Stimulated activated CD8-positive, alpha-beta memory T cell treated with anti-CD3 and anti-CD28 coated beads, Interleukin-12 subunit alpha, Interleukin-12 subunit beta, amount 100 ng/mL, for 24 hours (primary cell): Measurements from ENCODE around the gene MAX.

ENCODE experiments used
- DNase-seq: peaks from one replicate; pipeline ENCODE4 v3.0.0-alpha.2; 2020; ENCODE audit errors: extremely low read depth

MAX gene, protein sequence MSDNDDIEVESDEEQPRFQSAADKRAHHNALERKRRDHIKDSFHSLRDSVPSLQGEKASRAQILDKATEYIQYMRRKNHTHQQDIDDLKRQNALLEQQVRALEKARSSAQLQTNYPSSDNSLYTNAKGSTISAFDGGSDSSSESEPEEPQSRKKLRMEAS

DNA sequence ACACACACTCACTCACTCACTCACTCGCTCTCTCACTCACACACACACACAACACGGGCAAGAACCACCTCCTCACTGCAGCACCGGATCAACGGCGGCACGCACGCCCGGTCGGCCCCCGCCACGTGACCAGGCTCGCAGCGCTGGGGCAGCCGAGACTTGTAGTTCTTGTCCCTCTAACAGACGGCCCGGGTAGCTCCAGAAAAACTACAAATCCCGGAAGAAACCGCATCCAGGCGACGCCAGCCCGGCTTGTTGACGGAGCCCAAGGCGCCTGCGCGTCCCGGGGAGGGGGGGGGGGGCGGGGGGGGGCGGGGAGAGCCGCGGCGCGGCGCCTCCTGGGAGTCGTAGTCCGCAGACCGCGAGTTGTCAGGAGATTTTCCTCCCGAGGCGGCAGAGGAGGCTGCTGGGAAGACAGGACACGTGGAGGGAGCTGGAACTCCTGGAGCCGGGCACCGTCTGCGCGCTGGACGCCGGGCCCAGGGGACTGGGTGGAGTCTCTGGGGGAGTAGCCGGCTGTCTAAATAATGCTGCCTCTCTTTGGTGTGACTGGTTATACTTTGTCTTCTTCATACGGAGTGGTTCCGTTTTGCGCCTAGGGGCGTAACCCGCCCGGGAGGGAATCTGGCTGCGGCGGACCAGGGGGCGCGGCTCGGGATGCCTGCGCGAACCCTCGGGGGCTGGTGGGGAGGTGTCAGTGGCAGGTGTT, at the start of gene MAX:
Gene MAX (minus strand): TSS at position 77 of the 709 bp plus-strand sequence. CDS start 178 bp downstream, outside the sequence.
- DNase-seq, result peak; percentile 97

DNA sequence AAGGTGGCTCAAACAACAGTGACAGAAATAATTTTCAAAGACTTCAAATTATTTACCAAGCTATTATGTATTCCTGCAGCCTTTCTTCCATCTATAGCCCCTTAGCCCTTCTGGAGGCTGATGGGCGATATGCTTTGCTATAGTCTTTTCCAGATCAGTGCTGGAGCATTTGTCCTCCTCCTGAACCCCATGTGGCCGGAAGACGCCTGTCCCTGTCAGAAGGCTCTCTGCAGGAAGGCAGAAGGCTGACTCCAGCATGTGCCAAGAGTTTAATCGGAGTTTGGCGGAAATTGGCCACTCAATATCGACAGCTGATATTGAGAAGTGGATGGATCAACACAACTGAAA, 49.3 kb upstream of the MAX start:
- no peak for DNase-seq

DNA sequence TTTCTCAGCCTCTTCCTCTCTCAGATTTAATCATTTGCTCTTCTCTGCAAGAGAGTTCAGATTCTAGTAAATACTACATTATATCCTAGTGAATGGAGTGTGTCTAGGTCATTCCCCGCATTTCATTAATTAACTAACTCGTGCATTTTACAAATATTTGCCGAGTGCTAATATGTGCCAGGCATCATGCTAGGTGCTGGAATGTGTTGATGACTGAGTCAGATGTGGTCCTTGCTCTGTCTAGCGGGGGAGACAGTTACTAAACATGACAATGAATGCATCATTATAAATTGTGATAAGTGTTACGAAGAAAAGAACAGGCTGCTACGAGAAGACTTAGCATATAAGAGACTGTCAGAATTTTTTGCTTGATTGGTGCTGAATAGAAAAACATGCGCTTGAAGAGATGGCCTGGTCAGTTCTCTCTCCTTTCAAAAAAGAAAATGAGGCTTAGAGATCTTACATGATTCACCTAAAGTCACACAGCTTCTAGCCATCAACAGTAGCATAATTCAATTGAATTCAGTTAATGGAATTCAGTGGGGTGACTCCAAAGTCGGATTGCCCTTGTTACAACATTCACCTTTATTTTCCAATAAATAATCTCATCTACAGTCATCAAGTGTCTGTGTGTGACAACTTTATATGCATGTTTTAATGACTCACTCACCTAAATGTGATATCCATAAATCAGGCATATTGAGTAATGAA, 48.7 kb upstream of the MAX start:
- DNase-seq, result no peak

DNA sequence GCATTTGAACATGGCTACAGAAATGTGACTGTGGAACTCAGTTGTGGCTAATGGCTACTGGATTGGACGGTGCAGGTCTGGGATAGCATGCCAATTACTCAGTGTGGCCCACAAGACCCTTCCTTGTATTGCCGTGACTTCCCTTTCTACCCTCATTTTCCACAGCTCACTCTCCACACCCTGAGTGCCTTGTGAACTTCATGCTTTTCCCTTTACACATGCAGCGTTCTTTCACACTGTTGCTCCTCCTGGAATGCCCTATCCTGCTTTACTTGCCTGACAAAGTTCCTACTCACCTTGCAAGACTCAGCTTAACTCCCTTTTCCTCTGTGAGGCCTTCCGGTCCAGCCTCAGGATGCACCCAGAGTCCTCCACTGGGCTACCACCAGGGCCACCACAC, 46.8 kb upstream of the MAX start:
- no peak for DNase-seq

DNA sequence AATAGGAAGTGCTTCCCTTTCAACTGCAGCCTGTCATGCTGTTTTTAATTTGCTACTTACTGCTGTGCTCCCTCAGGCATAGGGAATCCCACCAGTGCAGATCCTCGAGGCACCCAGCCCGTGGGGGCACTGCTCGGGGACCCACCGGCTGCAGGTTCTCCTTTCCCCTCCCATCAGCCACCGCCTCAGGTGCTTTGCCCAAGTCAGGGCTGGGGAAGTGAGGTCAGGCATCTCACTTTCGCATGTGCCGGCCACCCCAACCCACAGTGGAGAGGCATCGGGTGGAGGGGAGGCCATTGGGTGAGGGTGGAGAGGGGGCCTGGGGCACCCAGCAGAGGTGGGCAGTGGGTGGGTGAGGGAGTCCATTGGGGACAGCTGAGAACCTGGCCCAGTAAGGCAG, 41.9 kb upstream of the MAX start:
- DNase-seq, result no peak

DNA sequence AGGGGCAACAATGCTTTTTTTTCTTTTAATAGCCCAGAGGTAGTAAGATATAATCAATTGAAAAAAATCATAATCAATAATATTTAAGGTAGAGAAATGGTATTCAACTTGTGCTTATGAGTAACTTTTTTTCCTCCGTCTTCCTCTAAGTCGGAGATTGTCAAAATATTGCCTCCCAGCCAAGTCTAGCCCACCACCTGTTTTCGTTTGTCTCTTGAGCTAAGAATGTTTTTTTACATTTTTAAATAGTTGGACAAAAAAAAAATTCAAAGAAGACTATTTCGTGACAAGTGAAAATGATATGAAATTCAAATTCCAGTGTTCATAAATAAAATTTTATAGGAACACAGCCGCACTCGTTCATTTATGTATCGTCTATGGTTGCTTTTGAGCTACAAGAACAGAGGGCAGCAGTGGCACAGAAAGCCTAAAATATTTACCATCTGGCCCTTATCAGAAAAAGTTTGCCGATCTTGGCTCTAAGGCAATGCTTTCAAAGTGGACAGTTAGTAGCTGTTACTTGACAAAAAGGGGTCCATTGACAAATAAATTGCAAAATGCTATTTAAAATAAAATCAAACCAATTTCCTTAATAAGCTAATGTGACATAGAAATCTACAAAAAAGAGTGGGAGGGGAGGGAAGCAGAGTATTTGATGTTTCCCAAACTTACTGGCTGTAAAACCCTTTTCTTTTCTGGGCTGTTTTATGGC, 40.8 kb upstream of the MAX start:
- DNase-seq, result no peak

DNA sequence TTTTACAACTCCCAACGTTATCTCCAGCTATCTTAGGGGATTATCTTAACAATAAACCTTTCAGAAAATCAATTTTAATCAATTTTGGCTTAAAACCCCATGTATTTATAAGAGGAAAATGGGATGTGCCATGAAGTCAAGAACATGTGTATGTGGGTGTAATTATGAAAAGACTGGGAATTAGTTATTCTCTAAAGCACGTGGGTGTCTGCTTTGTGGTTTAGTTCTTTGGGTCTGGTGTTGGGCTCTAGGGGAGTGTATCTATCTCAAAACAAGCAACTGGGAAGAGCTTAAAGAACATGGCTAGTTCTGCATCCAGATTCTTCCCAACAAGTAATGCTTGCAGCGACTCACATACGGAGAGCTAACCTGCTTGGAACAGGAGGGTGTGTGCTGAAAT, 40.1 kb upstream of the MAX start:
- DNase-seq, result no peak

DNA sequence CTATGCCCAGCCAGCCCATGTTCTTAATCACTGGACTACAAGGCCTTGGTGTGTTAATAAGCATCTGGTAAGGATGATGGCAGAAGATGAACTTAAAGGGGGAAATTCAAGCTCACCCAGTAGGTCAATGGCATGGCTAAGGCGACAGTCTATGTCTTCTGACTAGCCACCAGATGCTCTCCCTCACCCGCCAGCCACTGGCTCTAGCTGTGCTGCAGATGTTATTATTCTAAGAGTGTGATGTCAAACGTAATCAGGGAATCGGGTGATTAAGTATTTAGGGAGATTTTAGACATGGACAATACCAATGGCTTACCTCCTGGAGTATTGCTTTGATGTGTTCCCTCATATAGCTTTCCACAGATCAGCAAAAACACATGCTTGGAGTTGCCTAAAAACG, 39.2 kb upstream of the MAX start:
- DNase-seq, result no peak

DNA sequence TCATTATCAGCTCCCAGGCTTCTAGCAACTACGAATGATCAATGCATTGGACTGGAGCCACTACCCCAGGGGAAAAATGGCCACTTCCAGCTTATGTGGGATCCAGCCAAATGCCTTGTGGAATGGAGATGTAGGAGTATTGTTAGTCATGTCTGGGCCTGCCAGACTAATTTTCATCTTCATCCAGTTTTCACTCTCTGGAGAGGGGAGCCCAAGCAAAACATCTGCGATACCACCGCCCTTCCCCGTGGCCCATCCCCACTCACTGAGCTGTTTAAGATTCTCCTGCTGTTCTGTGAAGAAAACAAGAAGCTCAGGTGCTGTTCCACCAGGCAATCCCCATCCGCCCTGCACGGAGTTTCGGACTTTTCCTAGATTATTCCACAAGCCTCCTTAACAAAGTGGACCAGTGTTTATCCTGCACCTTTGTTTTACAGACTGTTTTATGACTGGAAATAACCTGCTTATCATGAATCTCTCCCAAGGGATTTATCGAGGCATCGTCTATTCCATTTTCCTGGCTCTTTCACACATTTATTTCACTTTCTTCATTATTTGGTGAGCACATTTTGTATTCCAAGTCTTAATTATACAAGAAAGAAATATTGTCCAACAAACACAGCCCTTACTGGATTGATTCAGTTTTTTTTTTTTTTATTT, 35.5 kb upstream of the MAX start:
- no peak for DNase-seq

DNA sequence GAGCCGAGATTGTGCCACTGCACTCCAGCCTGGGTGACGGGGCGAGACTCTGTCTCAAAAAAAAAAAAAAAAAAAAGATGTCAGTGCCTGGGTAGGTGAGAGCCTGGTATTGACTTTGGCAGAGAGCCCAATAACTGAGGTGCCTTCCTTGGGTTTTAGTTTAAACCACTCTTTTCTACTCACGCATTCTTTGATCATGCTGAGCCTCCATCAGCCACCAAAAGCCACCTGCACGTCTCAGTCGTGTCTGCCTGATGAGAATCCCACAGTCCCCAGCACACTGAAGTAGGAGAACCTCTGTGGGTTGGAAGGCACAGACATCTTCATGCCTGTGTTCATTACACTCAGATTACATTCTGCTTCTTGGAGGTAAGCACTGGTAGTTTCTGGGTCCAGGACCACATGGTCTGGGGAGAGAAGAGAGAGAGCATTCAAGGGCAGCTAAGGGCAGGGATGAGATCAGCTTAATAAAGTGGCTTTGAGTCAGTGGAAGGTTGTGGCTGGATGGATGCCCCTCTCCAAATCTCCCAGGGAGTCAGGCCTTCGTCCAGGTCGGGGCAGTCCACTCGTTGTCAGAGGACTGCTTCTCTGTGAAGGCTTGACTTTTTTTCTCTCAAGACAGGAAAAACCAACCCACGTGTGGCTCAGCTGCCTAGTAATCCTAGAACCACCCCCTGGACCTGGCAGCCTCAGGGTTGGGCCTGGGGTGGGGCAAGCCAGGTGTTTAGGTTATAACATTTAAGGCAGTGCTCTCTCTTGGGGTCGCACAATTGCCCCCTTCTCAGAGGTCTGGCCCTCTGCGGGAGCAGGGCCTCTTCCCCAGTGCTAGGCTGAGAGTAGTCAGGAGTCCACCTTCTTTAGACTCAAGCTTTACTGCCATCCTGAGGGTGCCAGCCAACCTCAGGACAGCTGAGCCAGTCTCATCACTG, 32.6 kb upstream of the MAX start:
- DNase-seq, result no peak

DNA sequence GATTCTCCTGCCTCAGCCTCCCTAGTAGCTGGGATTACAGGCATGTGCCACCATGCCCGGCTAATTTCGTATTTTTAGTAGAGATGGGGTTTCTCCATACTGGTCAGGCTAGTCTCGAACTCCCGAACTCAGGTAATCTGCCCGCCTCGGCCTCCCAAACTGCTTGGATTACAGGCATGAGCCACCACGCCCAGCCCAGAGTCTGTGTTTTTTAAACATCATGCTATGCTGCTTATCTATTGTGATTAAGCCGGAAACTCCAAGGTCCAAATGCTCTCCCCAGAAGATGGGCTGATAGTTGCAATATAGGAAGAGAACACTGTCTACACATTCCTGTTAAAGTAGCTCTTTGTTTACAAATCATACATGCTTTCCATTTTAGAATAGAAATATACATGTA, 30.5 kb upstream of the MAX start:
- no peak for DNase-seq

DNA sequence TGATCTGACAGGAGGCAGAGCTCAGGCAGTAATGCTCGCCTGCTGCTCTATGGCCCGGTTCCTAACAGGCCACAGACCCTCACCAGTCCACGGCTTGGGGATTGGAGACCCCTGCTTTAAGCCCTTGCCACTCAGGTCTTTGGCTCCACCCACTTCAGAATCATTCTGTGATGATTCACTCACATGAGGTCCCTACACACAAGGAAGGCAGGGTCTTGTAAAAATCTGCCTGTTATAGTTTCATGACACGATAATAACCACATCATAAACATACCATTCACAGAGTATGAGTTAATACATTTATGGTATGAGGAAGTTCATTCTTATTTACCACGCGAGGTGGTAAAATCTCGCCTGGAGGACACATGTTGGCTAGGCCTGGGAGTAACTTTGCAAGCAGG, 29.0 kb upstream of the MAX start:
- DNase-seq, result no peak

DNA sequence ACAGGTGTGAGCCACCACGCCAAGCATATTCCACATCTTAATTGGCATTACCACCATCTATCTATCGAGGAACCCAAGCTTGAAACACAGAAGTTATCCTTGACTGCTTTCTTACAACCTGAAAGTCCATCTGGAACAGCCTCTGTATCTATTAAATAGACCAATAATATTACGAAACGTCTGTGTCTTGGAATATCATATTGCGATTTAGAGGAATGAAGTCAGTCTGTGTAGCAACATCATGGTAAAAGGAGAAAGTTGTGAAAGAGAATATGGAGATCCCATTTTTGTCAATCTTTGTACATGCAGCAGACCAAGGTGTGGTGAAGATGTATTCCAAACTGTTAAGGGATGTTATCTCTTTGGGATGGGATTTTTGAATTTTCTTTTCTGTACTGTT, 25.8 kb upstream of the MAX start:
- no peak for DNase-seq

DNA sequence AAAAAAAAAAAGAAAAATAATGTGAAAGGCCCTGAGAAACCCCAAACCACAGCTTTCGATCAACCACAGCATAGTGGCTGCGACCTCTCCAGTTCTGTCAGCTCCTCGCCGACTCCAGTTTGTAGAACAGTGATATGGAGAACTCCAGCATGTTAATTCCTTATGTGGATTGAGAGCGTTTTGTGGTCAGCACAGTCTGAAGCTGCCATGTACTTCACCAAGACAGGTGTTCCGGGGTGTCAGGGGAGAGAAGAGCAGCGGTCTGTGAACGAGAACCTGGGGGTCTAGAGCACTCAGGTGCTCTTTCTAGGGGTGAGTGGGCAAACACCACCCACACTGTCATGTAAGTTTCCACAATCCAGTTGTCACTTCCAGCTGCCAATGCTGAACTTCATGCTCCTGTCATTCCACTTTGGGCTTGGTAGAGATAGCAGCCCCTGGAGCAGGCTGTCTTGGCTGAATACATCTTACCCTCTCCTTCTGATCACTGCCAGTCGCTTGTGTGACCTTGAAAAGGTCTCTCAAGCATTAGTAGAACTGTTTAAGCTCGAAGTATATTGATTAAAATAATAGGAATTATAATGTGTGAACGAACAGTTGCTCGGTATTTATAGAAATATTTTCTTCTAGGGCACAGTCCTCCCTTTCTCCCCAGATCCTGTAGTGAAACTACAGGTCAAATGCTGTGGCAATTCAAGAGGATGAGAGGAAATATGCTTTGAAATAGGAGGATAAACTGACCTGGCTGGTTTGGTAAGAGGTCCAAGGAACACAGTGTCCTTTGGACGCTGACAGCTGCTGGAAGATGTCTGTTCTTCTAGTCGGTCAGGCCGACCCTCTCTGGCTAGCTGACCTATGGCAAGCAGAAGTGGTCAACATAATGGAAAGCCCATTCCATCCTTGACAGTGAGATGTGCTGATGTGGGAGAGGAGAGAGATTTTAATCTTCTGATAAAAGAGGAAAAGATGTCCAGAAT, 15.7 kb upstream of the MAX start:
- DNase-seq, result no peak

DNA sequence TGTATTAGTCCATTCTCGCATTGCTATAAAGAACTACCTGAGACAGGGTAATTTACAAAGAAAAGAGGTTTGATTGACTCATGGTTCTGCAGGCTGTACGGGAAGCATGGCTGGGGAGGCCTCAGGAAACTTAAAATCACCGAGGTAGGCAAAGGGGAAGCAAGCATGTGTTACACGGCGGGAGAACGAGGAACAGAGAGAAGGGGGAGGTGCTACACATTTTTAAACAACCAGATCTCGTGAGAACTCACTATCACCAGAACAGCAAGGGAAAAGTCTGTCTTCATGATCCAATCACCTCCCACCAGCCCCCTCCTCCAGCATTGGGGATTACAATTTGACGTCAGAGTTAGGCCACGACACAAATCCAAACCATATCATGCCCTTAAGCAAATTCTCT, 13.3 kb upstream of the MAX start:
- no peak for DNase-seq

DNA sequence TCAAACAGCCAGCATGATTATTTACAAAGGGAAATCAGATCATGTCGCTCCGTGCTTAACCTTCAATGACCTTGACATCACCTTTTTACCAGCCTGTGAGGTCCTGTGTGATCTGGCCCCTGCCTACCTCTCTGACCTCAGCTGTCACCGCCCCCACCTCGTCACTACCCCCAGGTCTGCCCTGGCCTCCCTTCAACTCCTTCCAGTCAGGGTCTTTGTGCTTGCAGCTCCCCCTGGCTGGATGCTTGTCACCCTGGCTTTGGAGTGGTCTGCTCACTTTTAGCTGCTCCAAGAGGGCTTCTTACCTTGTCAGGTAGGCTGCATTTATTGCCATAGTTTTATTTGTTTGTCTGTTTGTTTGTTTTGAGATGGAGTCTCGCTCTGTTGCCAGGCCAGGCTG, 8.2 kb upstream of the MAX start:
- DNase-seq, result no peak

DNA sequence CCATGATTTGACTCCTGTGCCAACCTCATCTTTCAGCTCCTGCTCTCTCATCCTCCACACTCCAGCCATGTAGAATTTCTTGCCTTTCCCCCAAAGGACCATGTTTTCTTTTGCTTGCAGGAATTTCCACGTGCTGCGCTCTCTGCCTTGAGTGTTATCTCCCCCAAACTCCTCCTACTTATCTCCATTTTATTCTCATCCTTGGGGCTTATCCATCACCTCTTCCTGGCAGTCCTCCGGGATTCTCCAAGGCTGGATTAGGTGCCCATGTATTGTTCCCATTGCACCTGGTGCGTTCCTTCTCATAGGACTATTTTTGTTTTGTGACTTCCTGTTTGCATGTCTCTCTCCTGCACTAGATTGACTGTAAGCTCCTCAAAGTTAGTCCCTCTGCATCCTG, 7.0 kb upstream of the MAX start:
- no peak for DNase-seq

DNA sequence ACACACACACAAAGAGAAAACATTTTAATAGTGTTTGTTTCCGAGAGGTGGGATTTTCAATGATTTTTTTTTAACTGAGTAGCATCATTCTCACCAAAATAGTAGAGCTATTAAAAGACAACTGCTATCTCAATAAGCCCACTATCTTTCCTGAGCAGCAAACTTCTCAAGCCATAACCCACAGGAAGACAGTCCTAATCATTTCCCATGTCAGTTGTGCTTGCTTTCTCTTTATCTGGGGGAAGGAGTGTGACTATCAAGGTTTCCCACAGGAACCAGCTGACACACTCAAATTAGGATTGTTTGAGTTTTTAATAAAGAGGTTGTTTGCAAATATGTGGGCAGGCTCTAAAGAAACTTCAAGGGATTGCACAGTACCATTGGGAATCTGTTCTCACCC, 4.9 kb upstream of the MAX start:
- no peak for DNase-seq

DNA sequence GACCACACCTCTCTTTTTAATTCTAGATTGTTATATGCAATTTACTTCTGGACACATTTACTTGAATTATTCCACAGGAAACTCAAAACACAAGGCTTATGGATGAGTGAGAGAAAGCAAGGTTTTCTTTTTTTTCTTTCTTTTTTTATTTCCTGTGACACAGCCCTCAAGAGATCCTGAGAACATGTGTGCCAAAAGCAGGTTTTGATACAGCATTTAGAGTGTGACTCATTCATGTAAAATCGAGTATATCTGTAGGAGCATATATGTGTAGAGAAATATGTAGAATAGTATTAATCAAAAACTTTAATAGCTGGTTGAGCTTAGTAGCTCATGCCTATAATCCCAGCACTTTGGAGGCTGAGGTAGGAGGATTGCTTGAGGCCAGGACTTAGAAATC, 4.4 kb upstream of the MAX start:
- DNase-seq, result no peak

DNA sequence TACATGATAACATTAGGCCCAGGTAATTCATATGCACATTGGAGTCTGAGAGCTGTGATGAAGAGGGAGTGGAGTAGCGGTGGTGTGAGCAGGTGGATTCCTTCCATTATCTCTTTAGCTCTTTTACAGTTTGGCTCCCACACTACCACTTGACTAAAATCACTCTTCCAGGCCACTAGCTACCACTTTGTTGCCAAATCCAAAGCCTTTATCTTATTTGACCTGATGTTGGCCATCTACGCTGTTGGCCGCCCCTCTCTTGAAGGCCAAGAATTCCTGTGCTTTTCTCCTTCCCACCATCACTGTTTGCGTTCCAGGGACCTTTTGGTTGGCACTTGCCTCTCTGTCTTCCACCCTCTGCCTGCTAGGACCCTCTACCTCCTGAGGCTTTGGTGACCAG, 4.0 kb upstream of the MAX start:
- no peak for DNase-seq
